ENCODE measurements around the gene PPIP5K1. TPM values are rescaled to one million over a fixed set of nuclear protein-coding genes. Genes with fewer than 3 reads are reported as not detected.

PPIP5K1 gene
- total and polyA plus RNA-seq, 9 of the 15 experiments (the other 6 are each of a cell fraction or from before 2014, with no cell fraction given): 2.5 to 74.6 (median 35.1) TPM

DNA sequence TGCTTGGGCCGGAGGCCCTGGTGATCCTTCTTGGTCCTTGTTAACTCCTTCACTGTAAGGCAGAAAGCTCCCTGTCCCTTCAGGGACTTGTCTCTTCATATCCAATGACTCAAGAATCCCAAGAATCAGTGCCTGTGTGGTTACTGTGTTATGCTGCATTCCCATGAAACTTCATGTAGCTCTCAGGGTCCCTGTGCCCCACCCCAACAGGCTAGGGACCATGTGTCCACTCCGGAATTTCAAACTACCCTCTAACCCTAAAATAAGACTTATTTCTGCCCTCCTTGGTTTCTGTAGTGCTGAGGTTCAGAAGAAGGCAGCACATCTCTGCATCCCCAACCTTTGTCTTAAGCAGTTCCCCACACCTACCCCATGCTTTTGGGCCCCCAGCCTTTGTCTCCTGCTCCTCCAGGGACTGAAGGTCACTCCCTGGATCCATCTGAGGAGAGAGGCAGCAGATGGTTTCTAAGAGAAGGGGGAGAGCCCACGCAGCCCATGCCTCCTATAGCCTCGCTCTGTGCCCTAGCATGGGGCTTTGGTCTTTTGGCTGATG is 73.1 kb downstream of the PPIP5K1 start:
- Histone ChIP-seq H3K79me2 (ENCODE audit: control insufficient read depth, insufficient read depth, low read length) (peaks cover 24% of the 10 kb centered on the region; the same call in 2 of the 3 replicates), H3K9me3 (replicated peaks; ENCODE audit: control insufficient read depth, insufficient read depth, low read depth, low read length) (no peaks in the 10 kb centered on the region), H3K27ac (ENCODE audit: extremely low read depth, low read depth, low read length) (peak overlapping the region; percentile 64; the same call in 2 of the 3 replicates), H4K20me1 (replicated peaks; ENCODE audit: control insufficient read depth, insufficient read depth, low read length) (no peaks in the 10 kb centered on the region), H3K4me3 (peak overlapping the region; percentile 21; the same call in 1 of the 2 replicates), H3K9me1 (ENCODE audit: control insufficient read depth, insufficient read depth, low read length) (no peaks in the 10 kb centered on the region), H3K36me3 (ENCODE audit: control insufficient read depth, insufficient read depth, low read length) (peaks cover 17% of the 10 kb centered on the region; the same call in 2 of the 3 replicates), H2AFZ (ENCODE audit: low read depth, low read length) (peak overlapping the region; percentile 92), H3K27me3 (ENCODE audit: control insufficient read depth in 2 of 2, insufficient read depth in 2 of 2, low read length in 2 of 2) (no peaks in the 10 kb centered on the region), H3K4me2 (ENCODE audit: insufficient read depth, low read length) (peak overlapping the region; percentile 98), H3K9ac (ENCODE audit: insufficient read depth in 1 of 2, low read depth in 2 of 2, low read length in 2 of 2) (peak overlapping the region; percentile 50 to 80; a peak in 3 of 4 replicates), H3K4me1 (replicated peaks in 1 of 2; ENCODE audit: control insufficient read depth in 2 of 2, insufficient read depth in 2 of 2, low read length in 2 of 2) (peaks cover 46 to 56% of the 10 kb centered on the region in 2 experiments)
- POLR2A ChIA-PET: interaction anchor here (0.6 to 9.1 kb wide), 4 partner anchors 11 to 23 kb away, joined by 3 to 63 read pairs (median 5); no protein-coding TSS in a partner anchor
- CTCF ChIA-PET (ENCODE audit: low intra/inter-chr PET ratio): no interaction called here
- no peak for ATAC-seq
- in situ Hi-C loops (cut with MboI) (no loop called here), intact Hi-C loops (cut with micrococcal nuclease) (no loop called here)
- BruUV-seq (replicated peaks): no TSS peak
- FAIRE-seq: no peak
- WGBS (ENCODE audit: insufficient coverage, low coverage, missing lambda C conversion rate): 41% methylated on average over 4 of the region's 4 CpGs
- TF ChIP-seq ATF1 (CRISPR knock-in tag; IDR thresholded peaks at IDR 0.05) (no peak), ATF1 (tag; IDR thresholded peaks at IDR 0.05) (peak; percentile 46; the same call in 1 of the 2 replicates), STAG1 (CRISPR knock-in tag; IDR thresholded peaks at IDR 0.05; ENCODE audit: borderline replicate concordance) (no peak), ZFP30 (CRISPR knock-in tag; IDR thresholded peaks at IDR 0.05; ENCODE audit: borderline replicate concordance) (no peak)
- DNase-seq (ENCODE audit: extremely low read depth in 1 of 4, low spot score in 3 of 4): peak in 2 of 4 experiments; percentile 9 to 20

DNA sequence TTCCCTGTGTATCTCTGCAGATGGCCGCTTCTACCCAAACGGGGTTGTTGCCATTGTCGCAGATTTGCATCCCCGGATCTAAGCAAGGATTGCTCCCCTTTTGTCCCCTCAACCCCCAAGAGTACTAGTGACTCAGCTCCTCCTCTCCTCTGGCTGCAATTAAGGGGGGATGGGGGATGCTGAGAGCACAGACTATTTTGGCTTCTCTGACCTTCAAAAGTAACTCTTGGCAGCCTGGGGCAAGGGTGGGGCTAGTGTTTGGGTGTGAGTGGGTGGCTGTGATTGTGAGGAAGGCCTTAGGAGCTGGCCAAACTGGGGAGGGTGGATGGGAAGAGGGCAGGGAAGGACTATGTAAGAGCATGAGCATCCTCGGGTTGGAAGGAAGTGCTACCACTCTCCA is 73.8 kb downstream of the PPIP5K1 start:
- DNase-seq (ENCODE audit: extremely low read depth in 1 of 4, low spot score in 3 of 4) (peak in 2 of 4 experiments; percentile 11 to 27), FAIRE-seq (no peak), ATAC-seq (no peak)
- POLR2A ChIA-PET: interaction anchor here (0.5 to 9.1 kb wide), 3 partner anchors 12 to 283 kb away, joined by 3 to 63 read pairs (median 3); no protein-coding TSS in a partner anchor
- H4K20me1 ChIP-seq (replicated peaks; ENCODE audit: control insufficient read depth, insufficient read depth, low read length): peaks cover under 1% of the 10 kb centered on the region; the same call in 1 of the 2 replicates
- no peaks in the 10 kb centered on the region for H3K27me3 ChIP-seq (ENCODE audit: control insufficient read depth in 2 of 2, insufficient read depth in 2 of 2, low read length in 2 of 2)
- H3K79me2 ChIP-seq (ENCODE audit: control insufficient read depth, insufficient read depth, low read length): peaks cover 24% of the 10 kb centered on the region; the same call in 2 of the 3 replicates
- CTCF ChIA-PET (ENCODE audit: low intra/inter-chr PET ratio): no interaction called here
- H3K9ac ChIP-seq (ENCODE audit: insufficient read depth in 1 of 2, low read depth in 2 of 2, low read length in 2 of 2): no peak overlapping the region
- H3K36me3 ChIP-seq (ENCODE audit: control insufficient read depth, insufficient read depth, low read length): peaks cover 10% of the 10 kb centered on the region; the same call in 2 of the 3 replicates
- WGBS (ENCODE audit: insufficient coverage, low coverage, missing lambda C conversion rate): 36% methylated on average over 4 of the region's 5 CpGs
- BruUV-seq (replicated peaks): no TSS peak
- no peaks in the 10 kb centered on the region for H3K9me1 ChIP-seq (ENCODE audit: control insufficient read depth, insufficient read depth, low read length)
- no peak overlapping the region for H2AFZ ChIP-seq (ENCODE audit: low read depth, low read length)
- in situ Hi-C loops (cut with MboI) (no loop called here), intact Hi-C loops (cut with micrococcal nuclease) (no loop called here)
- no peak overlapping the region for H3K4me3 ChIP-seq
- H3K27ac ChIP-seq (ENCODE audit: extremely low read depth, low read depth, low read length): no peak overlapping the region
- H3K4me1 ChIP-seq (replicated peaks in 1 of 2; ENCODE audit: control insufficient read depth in 2 of 2, insufficient read depth in 2 of 2, low read length in 2 of 2): peaks cover 50 to 63% of the 10 kb centered on the region in 2 experiments
- H3K9me3 ChIP-seq (replicated peaks; ENCODE audit: control insufficient read depth, insufficient read depth, low read depth, low read length): no peaks in the 10 kb centered on the region
- TF ChIP-seq EGR1 (conservative IDR thresholded peaks at IDR 0.05) (peak; percentile 45), ZNF551 (CRISPR knock-in tag; IDR thresholded peaks at IDR 0.05) (no peak), KDM1A (IDR thresholded peaks at IDR 0.05) (peak in 1 of 2 experiments; percentile 34; a peak in 1 of 4 replicates), NFATC3 (IDR thresholded peaks at IDR 0.05) (no peak), CBX1 (IDR thresholded peaks at IDR 0.05; ENCODE audit: low read depth) (no peak)
- TF ChIP-seq, protein P1, sequence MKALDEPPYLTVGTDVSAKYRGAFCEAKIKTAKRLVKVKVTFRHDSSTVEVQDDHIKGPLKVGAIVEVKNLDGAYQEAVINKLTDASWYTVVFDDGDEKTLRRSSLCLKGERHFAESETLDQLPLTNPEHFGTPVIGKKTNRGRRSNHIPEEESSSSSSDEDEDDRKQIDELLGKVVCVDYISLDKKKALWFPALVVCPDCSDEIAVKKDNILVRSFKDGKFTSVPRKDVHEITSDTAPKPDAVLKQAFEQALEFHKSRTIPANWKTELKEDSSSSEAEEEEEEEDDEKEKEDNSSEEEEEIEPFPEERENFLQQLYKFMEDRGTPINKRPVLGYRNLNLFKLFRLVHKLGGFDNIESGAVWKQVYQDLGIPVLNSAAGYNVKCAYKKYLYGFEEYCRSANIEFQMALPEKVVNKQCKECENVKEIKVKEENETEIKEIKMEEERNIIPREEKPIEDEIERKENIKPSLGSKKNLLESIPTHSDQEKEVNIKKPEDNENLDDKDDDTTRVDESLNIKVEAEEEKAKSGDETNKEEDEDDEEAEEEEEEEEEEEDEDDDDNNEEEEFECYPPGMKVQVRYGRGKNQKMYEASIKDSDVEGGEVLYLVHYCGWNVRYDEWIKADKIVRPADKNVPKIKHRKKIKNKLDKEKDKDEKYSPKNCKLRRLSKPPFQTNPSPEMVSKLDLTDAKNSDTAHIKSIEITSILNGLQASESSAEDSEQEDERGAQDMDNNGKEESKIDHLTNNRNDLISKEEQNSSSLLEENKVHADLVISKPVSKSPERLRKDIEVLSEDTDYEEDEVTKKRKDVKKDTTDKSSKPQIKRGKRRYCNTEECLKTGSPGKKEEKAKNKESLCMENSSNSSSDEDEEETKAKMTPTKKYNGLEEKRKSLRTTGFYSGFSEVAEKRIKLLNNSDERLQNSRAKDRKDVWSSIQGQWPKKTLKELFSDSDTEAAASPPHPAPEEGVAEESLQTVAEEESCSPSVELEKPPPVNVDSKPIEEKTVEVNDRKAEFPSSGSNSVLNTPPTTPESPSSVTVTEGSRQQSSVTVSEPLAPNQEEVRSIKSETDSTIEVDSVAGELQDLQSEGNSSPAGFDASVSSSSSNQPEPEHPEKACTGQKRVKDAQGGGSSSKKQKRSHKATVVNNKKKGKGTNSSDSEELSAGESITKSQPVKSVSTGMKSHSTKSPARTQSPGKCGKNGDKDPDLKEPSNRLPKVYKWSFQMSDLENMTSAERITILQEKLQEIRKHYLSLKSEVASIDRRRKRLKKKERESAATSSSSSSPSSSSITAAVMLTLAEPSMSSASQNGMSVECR (CRISPR knock-in tag; IDR thresholded peaks at IDR 0.05): no peak
- no peak overlapping the region; the same call in 1 of the 2 replicates for H3K4me2 ChIP-seq (ENCODE audit: insufficient read depth, low read length)

Data from K562 (cell line).